Esophagus muscularis mucosa (tissue), 4 donors: ENCODE results near the gene ATP9A. TPM values are rescaled to one million over a fixed set of nuclear protein-coding genes. Genes with fewer than 3 reads are reported as not detected.

Experiments used
- DNase-seq: peaks from one replicate; pipeline ENCODE4 v3.0.0-alpha.2; 2017; ENCODE audit errors: extremely low spot score
- H3K27ac ChIP-seq, 4 donors: fragments of 200-600 bp; sonication (generic); replicated peaks in 1 of 4; 1 replicate in 3 of 4; 2 replicates in 1 of 4; pipeline ENCODE4 v1.5.1; 2016 to 2019; ENCODE audit warnings: mild to moderate bottlenecking in 1 of 4
- H3K27me3 ChIP-seq, 4 donors: fragments of 200-600 bp; sonication (generic); one replicate each; pipeline versions ENCODE4 v1.5.1 to v1.6.0; 2016 to 2019
- H3K36me3 ChIP-seq, 4 donors: fragments of 200-600 bp; sonication (generic); one replicate each; pipeline ENCODE4 v1.5.1; 2016 to 2019
- H3K4me1 ChIP-seq, 4 donors: fragments of 200-600 bp; sonication (generic); one replicate each; pipeline ENCODE4 v1.5.1; 2016 to 2019
- H3K4me3 ChIP-seq, 4 donors: fragments of 200-600 bp; sonication (generic); 1 replicate in 2 of 4; 2 replicates in 2 of 4; pipeline ENCODE4 v1.5.1; 2016 to 2019; ENCODE audit warnings: mild to moderate bottlenecking in 4 of 4, moderate library complexity in 1 of 4
- H3K9me3 ChIP-seq, 4 donors: fragments of 200-600 bp; sonication (generic); 1 replicate in 3 of 4; 2 replicates in 1 of 4; pipeline ENCODE4 v1.5.1; 2016 to 2019
- EP300 ChIP-seq: sonication (generic); formaldehyde crosslinking; IDR thresholded peaks from one replicate; pipeline ENCODE4 v1.6.1; 2017; ENCODE audit warnings: antibody characterized with exemption
- POLR2A ChIP-seq: fragments of 450-650 bp; IDR thresholded peaks from one replicate; pipeline ENCODE4 v1.6.1; 2017; ENCODE audit warnings: antibody characterized with exemption, moderate library complexity, mild to moderate bottlenecking, low read depth
- POLR2AphosphoS5 ChIP-seq, 2 donors: sonication (generic); formaldehyde crosslinking; IDR thresholded peaks; one replicate each; pipeline ENCODE4 v1.6.1; 2017; ENCODE audit warnings: antibody characterized with exemption in 2 of 2
- WGBS: methylation state at CpG from one replicate; pipeline ENCODE4 v1.1.5; 2018; 5-methylcytosine and 5-hydroxymethylcytosine counted together
- intact Hi-C: fragments of 100-400 bp; cut with DNase I; formaldehyde crosslinking; loops from one replicate; pipeline ENCODE4 v1.15.1; 2023
- total RNA-seq, 4 donors: library from RNA; depleted of rRNA; stranded (reverse); fragments of >200 nt; gene quantifications; one replicate each; pipeline versions ENCODE4 v1.1.0 to v1.2.1, GENCODE V29; 2016
- TF ChIP-seq, protein P1 (sequence below), 3 experiments: fragments of 200-600 bp in 2 of 3; fragments of 450-650 bp in 1 of 3; sonication (generic) in 2 of 3; IDR thresholded peaks; one replicate each; pipeline ENCODE4 v1.5.1; 2017 to 2019; ENCODE audit warnings: antibody characterized with exemption in 3 of 3, mild to moderate bottlenecking in 2 of 3, moderate library complexity in 1 of 3

Gene ATP9A
- total RNA-seq, 4 donors from 2014 or later, result 44.4 to 70.9 (median 56.0) TPM

DNA sequence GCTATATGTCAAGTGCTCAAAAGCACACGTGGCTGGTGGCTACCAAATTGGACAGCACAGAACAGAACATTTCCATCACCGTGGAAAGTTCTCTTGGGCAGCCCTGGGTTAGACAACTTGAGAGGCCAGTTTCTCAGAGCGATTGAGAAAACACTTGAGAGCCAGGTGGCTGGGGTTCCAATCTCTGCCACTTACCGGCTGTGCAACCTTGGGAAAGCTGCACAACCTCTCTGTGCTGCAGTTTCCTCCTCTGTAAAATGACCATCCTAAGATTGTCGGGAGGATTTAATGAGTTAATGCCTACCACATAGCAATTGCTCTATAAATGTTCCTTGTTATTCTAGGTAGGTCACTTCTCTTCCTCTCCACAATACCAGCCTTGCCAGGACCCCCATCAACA lies 200.6 kb downstream of the ATP9A start:
- TF ChIP-seq POLR2A, result no peak
- no peak for TF ChIP-seq POLR2AphosphoS5 (IDR thresholded peaks at IDR 0.05)
- Histone ChIP-seq H3K4me1 (peaks cover 24 to 65% (median 52%) of the 10 kb centered on the region in 4 donors), H3K27ac (no peak overlapping the region), H3K27me3 (no peaks in the 10 kb centered on the region), H3K4me3 (no peak overlapping the region), H3K36me3 (no peaks in the 10 kb centered on the region), H3K9me3 (no peaks in the 10 kb centered on the region)
- intact Hi-C loops, result no loop called here
- WGBS, result 97% methylated on average over 5 of the region's 5 CpGs
- DNase-seq, result no peak

DNA sequence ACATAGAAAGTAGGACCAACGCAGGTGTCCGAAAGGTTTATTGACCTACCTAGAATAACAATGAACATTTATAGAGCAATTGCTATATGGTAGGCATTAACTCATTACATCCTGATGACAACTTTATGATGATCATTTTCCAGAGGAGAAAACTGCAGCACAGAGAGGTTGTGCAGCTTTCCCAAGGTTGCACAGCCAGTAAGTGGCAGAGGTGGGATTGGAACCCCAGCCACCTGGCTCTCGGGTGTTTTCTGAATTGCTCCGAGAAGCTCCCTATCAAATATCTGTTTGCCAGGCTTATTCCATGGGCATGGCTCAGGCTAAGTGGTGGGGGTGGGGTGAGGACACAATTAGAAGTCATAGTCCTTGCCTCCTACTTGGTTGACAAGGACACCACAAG lies 201.6 kb downstream of the ATP9A start:
- DNase-seq, result no peak
- Histone ChIP-seq H3K9me3 (no peaks in the 10 kb centered on the region), H3K4me3 (no peak overlapping the region), H3K36me3 (no peaks in the 10 kb centered on the region), H3K27me3 (no peaks in the 10 kb centered on the region), H3K27ac (peak overlapping the region in 2 of 4 donors; percentile 72 to 97), H3K4me1 (peaks cover 31 to 69% (median 56%) of the 10 kb centered on the region in 4 donors)
- intact Hi-C loops, result no loop called here
- TF ChIP-seq EP300, result no peak
- TF ChIP-seq, protein P1, sequence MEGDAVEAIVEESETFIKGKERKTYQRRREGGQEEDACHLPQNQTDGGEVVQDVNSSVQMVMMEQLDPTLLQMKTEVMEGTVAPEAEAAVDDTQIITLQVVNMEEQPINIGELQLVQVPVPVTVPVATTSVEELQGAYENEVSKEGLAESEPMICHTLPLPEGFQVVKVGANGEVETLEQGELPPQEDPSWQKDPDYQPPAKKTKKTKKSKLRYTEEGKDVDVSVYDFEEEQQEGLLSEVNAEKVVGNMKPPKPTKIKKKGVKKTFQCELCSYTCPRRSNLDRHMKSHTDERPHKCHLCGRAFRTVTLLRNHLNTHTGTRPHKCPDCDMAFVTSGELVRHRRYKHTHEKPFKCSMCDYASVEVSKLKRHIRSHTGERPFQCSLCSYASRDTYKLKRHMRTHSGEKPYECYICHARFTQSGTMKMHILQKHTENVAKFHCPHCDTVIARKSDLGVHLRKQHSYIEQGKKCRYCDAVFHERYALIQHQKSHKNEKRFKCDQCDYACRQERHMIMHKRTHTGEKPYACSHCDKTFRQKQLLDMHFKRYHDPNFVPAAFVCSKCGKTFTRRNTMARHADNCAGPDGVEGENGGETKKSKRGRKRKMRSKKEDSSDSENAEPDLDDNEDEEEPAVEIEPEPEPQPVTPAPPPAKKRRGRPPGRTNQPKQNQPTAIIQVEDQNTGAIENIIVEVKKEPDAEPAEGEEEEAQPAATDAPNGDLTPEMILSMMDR (IDR thresholded peaks at IDR 0.05), result no peak
- TF ChIP-seq POLR2A, result no peak
- 87% methylated on average over 4 of the region's 4 CpGs for WGBS

DNA sequence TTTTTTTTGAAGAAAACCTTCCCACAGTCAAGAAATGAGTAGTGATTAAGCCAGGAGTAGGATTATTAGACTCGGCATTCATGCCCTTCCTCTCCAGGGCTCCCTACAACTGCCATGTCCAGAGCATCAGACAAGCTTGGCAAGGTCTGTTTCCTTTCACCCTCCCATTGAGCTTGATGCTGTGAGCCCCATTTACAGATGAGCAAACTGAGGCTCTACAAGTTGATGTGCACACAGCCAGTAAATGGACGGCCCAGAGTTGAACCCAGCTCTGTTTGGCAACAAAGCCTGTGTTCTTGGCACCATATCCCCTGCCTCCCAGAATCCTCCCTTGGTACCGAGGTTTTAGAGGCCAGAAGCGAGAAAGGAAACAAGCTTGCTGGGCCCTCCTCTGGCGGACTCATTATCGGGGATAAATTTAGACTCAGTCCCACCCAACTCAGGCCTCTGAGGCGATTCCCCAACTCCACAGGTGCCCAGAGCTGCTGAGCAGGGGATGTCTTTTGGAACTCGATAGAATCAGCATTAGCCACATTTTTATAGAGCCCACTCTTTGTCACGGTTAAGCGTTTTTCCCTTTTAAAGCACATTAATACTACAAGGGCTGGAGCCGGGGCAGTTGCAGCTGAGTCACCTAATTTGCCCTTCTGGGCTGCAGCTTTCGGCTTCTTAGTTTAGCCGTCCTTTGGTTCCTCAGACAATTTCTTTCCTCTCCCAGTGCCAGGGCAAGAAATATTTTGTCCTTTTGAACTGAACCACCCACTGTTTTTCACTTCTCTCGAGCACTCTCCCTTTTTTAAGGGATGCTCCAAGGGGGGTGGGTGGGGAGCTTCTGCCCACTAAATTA lies 202.7 kb downstream of the ATP9A start:
- no peak for DNase-seq
- Histone ChIP-seq H3K27me3 (no peaks in the 10 kb centered on the region), H3K4me3 (peak overlapping the region in 3 of 4 donors; percentile 7 to 21 (median 11)), H3K36me3 (no peaks in the 10 kb centered on the region), H3K4me1 (peaks cover 35 to 69% (median 57%) of the 10 kb centered on the region in 4 donors), H3K27ac (peak overlapping the region; percentile 69 to 97 (median 70)), H3K9me3 (no peaks in the 10 kb centered on the region)
- intact Hi-C loops, result no loop called here
- no peak for TF ChIP-seq POLR2AphosphoS5 (IDR thresholded peaks at IDR 0.05)
- TF ChIP-seq POLR2A, result no peak
- TF ChIP-seq, protein P1 (IDR thresholded peaks at IDR 0.05), result no peak
- TF ChIP-seq EP300, result no peak
- 29% methylated on average over 13 of the region's 14 CpGs for WGBS

DNA sequence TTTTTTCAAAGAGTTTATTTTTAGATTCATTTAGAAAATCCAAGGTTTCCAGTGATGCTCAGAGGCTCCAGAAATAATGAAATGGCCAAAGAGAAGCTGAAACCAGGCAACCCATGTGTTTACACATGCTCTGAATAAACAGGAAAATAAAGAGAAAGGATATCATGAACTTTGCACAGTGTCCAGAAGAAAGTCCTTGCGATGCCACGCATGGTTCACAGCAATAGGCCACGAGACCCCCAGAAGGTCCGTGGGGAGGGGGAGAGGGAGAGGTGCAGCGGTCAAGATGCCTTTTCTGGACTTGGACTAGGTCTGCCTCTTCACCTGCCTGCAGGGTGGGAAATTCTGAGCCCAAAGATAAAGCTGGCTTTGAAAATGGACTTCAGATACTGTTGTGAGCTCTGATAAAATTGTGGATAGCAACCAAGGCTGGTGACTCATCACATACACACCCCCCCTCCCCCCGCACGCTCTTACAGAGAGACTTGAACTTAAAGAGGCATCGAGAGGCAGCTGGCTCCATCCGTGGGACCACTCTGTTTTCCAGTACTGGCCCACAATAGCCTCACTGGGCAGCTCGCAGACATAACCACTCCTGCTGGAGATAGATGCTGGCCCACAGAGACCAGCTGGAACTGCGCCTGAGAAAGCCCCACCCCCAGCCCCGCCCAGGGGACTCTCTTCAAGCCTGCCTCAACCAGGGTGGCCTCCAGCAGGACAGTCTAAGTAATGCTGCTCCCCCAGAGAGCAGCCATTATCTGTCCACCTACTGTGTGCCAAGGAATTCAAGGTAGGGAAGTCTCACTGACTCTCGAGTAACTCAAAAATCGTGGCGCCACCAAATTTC lies 204.5 kb downstream of the ATP9A start:
- intact Hi-C loops, result loop anchor here (5.0 kb wide), 1 partner anchor 106 kb away; no protein-coding TSS in a partner anchor
- WGBS, result 42% methylated on average over 8 of the region's 15 CpGs
- H3K27ac ChIP-seq, result peak overlapping the region; percentile 85 to 97 (median 90)
- H3K9me3 ChIP-seq, result no peaks in the 10 kb centered on the region
- peaks cover 45 to 66% (median 58%) of the 10 kb centered on the region in 4 donors for H3K4me1 ChIP-seq
- no peaks in the 10 kb centered on the region for H3K27me3 ChIP-seq
- peak overlapping the region; percentile 58 to 66 (median 60) for H3K4me3 ChIP-seq
- TF ChIP-seq, protein P1 (IDR thresholded peaks at IDR 0.05), result peak in 1 of 3 experiments; percentile 12
- TF ChIP-seq POLR2AphosphoS5 (IDR thresholded peaks at IDR 0.05) (peak; percentile 8 to 30), POLR2A (no peak)
- no peaks in the 10 kb centered on the region for H3K36me3 ChIP-seq
- DNase-seq, result no peak

DNA sequence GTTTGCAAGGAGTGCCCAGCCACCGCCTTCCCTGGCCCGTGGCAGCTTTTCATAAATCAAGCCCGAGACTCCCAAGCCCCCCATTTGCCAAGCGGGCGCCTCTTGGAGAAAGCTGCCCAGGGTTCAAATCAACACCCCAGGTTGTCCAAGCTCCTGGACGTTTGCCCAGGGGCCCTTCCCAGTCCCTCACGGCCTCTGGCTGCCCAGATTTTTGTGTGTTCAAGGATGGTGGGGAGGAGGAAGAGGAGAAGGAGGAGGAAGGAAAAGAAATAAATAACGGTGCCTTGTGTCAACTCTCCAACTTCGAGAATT lies 205.1 kb downstream of the ATP9A start:
- Histone ChIP-seq H3K4me3 (peak overlapping the region; percentile 58 to 66 (median 60)), H3K4me1 (peaks cover 45 to 66% (median 58%) of the 10 kb centered on the region in 4 donors), H3K27ac (peak overlapping the region; percentile 85 to 97 (median 90)), H3K36me3 (no peaks in the 10 kb centered on the region), H3K9me3 (no peaks in the 10 kb centered on the region), H3K27me3 (no peaks in the 10 kb centered on the region)
- TF ChIP-seq, protein P1 (IDR thresholded peaks at IDR 0.05), result no peak
- TF ChIP-seq POLR2AphosphoS5 (IDR thresholded peaks at IDR 0.05), result no peak
- TF ChIP-seq EP300, result no peak
- TF ChIP-seq POLR2A, result no peak
- intact Hi-C loops, result loop anchor here (5.0 kb wide), 1 partner anchor 106 kb away; no protein-coding TSS in a partner anchor
- 0% methylated on average over 7 of the region's 9 CpGs for WGBS
- no peak for DNase-seq
